C4-2B (cell line): Measurements from ENCODE around the gene DGKE.

Experiments
- H3K27ac ChIP-seq: fragments of 450-650 bp; 2 replicates; pipeline ENCODE4 v1.5.1; 2017
- ZFX ChIP-seq: fragments of 450-650 bp; IDR thresholded peaks from 2 replicates; pipeline ENCODE4 v1.6.1; 2017
- TF ChIP-seq, protein P1 (sequence below): fragments of 450-650 bp; conservative IDR thresholded peaks from 2 replicates; pipeline ENCODE4 v1.5.1; 2017; ENCODE audit warnings: mild to moderate bottlenecking

DGKE gene

DNA sequence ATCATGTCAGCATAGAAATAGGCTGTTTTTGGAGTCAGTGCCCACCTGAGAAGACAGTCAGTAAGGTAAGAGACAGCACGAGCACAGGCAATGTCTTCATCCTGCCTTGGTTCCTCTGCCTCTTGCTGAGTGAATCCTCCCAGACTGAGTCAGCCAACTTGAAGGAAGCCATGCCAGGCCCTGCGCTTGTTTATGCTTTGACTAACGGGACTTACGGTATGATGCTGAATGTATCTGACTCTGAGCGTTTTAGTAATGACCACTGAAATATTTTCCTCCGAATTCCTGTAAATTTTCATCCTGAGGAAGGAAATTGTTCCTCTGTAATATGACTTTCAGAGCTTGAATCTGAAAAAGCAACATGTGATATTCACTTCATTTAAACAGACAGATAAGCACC, 18.2 kb upstream of the DGKE start:
- no peak for TF ChIP-seq ZFX
- TF ChIP-seq, protein P1, sequence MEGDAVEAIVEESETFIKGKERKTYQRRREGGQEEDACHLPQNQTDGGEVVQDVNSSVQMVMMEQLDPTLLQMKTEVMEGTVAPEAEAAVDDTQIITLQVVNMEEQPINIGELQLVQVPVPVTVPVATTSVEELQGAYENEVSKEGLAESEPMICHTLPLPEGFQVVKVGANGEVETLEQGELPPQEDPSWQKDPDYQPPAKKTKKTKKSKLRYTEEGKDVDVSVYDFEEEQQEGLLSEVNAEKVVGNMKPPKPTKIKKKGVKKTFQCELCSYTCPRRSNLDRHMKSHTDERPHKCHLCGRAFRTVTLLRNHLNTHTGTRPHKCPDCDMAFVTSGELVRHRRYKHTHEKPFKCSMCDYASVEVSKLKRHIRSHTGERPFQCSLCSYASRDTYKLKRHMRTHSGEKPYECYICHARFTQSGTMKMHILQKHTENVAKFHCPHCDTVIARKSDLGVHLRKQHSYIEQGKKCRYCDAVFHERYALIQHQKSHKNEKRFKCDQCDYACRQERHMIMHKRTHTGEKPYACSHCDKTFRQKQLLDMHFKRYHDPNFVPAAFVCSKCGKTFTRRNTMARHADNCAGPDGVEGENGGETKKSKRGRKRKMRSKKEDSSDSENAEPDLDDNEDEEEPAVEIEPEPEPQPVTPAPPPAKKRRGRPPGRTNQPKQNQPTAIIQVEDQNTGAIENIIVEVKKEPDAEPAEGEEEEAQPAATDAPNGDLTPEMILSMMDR, result no peak
- H3K27ac ChIP-seq, result no peak overlapping the region

DNA sequence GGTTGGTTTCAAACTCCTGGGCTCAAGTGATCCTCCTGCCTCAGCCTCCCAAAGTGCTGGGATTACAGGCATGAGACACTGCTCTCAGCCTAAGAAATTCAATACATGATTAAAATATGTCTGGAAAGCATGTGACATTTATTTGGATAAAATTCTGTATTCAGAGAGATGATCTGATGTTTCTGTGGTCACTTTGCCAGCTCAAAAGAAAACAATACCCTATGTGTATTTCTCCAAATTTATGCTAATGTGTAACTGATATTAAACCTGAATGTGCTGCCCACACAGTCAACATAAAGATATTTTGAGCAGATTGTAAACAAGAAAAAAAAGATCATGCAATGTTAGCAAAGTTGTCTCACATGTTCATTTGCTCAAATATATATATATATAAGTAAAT, 16.9 kb upstream of the DGKE start:
- no peak overlapping the region for H3K27ac ChIP-seq
- no peak for TF ChIP-seq ZFX
- TF ChIP-seq, protein P1, result no peak

DNA sequence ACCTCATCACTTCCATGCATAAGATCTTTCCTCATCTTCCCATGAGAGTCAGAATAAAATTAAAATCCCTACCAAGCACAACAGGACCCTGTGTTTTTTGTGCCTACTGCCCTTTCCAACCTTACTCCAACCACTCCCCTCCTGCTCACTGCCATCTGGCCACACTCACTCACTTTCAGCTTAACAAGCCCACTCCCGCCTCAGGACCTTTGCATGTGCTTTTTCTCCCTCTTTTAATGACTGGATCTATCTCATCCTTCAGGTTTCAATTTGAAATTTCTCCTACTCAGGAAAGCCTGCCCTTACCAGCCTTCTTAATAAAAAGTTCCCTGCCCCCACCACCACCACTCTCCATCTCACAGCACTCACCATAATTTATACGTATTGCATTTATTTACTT, 14.9 kb upstream of the DGKE start:
- no peak overlapping the region for H3K27ac ChIP-seq
- TF ChIP-seq ZFX, result no peak

DNA sequence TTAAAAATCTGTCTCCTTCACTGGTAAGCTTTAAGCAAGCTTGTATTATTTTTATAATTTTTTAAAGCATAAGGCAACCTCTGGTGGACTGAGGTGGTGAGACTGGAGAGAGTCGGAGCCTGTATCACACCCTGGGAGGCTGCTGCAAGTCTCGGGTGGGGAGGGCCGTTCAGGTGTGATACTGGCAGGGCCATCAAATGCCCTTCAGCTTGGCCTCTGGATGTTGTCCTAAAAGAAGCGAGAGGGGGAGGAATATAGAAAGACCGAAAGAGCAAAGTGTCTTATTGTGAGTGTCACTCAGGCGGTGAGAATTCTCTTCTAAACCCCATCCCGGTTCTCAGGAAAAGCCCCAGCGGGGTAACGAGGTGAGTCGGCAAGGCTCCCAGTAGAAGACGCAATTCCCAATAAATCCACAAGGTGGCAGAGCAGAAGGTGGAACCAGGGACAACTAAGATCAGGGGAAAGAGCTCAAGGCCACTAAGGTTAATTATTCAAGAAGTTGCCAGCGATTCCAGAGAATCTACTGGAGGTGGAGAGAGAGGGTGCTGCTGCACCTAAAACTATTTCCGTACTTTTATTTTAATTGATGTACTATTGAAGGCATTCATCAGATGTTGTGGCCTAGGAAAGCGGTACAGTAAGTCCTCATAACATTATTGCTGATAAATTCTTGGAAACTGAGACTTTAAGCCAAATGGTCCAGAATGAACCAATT, 14.4 kb upstream of the DGKE start:
- TF ChIP-seq, protein P1, result peak; percentile 93
- no peak for TF ChIP-seq ZFX
- no peak overlapping the region for H3K27ac ChIP-seq

DNA sequence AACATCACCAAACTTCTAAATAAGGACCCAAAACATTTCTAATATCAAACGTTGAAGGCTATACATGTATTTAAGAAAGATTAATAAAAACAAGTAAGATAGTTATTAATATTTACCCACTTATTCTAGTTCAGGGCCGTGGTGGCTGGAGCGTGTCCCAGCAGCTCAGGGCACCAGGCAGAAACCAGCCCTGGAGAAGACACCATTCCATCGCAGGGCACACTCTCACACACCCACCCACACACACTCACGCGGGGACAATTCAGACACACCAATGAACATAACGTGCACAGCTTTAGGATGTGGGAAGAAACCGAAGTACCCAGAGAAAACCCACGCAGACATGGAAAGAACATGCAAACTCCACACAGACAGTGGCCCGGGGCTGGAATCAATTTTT, 13.7 kb upstream of the DGKE start:
- no peak overlapping the region for H3K27ac ChIP-seq
- TF ChIP-seq, protein P1, result no peak
- TF ChIP-seq ZFX, result no peak

DNA sequence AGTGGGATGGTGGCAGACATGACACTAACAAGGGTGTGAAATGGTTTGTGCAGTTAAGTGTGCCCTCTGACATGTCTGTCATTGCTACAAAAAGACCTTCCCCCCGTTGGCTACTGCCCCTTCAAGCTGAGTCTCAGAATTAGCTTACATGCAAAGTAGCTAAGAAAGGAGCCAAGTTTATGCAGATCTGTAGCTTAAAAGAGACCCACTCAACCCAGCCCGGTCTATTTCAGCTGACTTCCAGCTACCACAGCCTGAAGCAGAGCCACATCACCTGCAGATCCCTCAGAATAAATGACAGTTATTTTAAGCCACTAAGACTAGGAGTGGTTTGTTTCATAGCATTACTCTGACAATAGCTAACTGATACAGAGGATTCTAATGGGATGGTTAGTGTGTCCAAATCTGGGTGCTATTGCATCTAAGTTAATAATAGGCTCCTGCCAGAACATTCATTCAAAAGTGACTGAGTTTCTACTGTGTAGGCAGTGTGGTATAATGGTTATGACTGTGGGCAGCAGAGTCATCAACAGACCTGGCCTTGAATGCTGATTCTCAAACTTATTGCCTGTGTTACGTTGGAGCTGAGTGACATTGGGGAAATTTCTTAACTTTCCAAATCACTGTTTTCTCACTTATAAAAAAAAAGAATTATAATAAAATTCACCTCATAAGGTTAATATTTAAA, 12.0 kb upstream of the DGKE start:
- TF ChIP-seq, protein P1, result no peak
- TF ChIP-seq ZFX, result no peak
- no peak overlapping the region for H3K27ac ChIP-seq

DNA sequence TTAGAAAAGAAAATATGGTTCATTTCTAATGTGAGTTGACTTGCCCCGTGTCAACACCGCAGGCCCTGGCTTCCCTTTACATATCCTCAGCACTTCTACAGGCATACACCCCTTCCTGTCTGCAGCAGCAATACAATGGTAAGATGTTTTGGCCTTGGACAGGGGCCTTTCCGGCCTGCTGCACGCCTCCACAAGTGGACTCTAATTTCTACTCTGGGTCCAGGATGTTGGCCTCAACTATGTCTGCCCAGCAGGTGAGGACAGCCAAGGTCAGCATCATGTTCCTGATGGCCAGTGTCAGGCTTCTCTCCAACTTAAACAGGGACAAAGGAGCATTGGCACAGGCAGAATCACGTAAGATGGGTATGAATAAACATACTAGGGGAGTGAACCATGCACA, 11.2 kb upstream of the DGKE start:
- H3K27ac ChIP-seq, result peak overlapping the region; percentile 27; the same call in 1 of the 2 replicates
- TF ChIP-seq, protein P1, result no peak
- no peak for TF ChIP-seq ZFX
